Mesothelial cell of epicardium (in vitro differentiated cells): ENCODE results near the gene CALML5. TPM values are rescaled to one million over a fixed set of nuclear protein-coding genes. Genes with fewer than 3 reads are reported as not detected.
A peak's percentile ranks its signal among the peaks of the same experiment; 100 is the strongest.
"Not testable (repeated sequence)": the region's sequence is repeated elsewhere in the genome, so short reads cannot be mapped to it uniquely, and the experiment has no call there.

Experiments used
- DNase-seq, 2 experiments: peaks; one replicate each; pipeline ENCODE4 v3.0.0; 2021; ENCODE audit warnings: low spot score in 2 of 2; ENCODE audit not compliant: unreplicated experiment in 2 of 2
- H3K27ac Mint-ChIP-seq: 2 replicates; pipeline ENCODE4 v1.8.0; 2021; ENCODE audit warnings: mixed read lengths
- H3K27me3 Mint-ChIP-seq: 2 replicates; pipeline ENCODE4 v1.8.0; 2021; ENCODE audit warnings: low read depth, mixed read lengths
- H3K36me3 Mint-ChIP-seq: 2 replicates; pipeline ENCODE4 v1.8.0; 2021; ENCODE audit warnings: mixed read lengths
- H3K4me1 Mint-ChIP-seq: 2 replicates; pipeline ENCODE4 v1.8.0; 2021; ENCODE audit warnings: mixed read lengths
- H3K4me3 Mint-ChIP-seq: 2 replicates; pipeline ENCODE4 v1.8.0; 2021; ENCODE audit warnings: mild to moderate bottlenecking, moderate library complexity, mixed read lengths
- H3K9me3 Mint-ChIP-seq: 2 replicates; pipeline ENCODE4 v1.8.0; 2021; ENCODE audit warnings: mixed read lengths
- CTCF ChIP-seq: fragments of 200-600 bp; sonication (generic); IDR thresholded peaks from one replicate; pipeline ENCODE4 v1.5.0; 2021; ENCODE audit warnings: antibody characterized with exemption; ENCODE audit not compliant: unreplicated experiment
- total RNA-seq: library from RNA; stranded (reverse); gene quantifications from 3 replicates; pipeline ENCODE4 v1.2.1, GENCODE V29; 2021

CALML5 gene
- total RNA-seq, 1 donor from 2014 or later = not detected

- no peak for DNase-seq
- no peak for TF ChIP-seq CTCF
- peaks cover 23% of the 10 kb centered on the region for H3K4me1 Mint-ChIP-seq
- no peaks in the 10 kb centered on the region for H3K9me3 Mint-ChIP-seq
- H3K4me3 Mint-ChIP-seq = no peak overlapping the region
- H3K27me3 Mint-ChIP-seq = no peaks in the 10 kb centered on the region
- no peaks in the 10 kb centered on the region for H3K36me3 Mint-ChIP-seq
- H3K27ac Mint-ChIP-seq = no peak overlapping the region
These were observed 19.0 kb downstream of the CALML5 start for GRCh38 chr10:5480162-5480941.

- TF ChIP-seq CTCF = no peak
- Mint-ChIP-seq H3K4me3 (no peak overlapping the region), H3K27me3 (no peaks in the 10 kb centered on the region), H3K36me3 (no peaks in the 10 kb centered on the region), H3K9me3 (no peaks in the 10 kb centered on the region), H3K27ac (peak overlapping the region; percentile 13), H3K4me1 (peaks cover 23% of the 10 kb centered on the region)
- no peak for DNase-seq
These were observed 19.7 kb downstream of the CALML5 start for GRCh38 chr10:5479481-5480161.

GRCh38 chr10:5478694-5479305, 20.6 kb downstream of the CALML5 start:
- Mint-ChIP-seq H3K4me3 (no peak overlapping the region), H3K4me1 (peaks cover 23% of the 10 kb centered on the region), H3K27ac (peak overlapping the region; percentile 62)

GRCh38 chr10:5477948-5478693, 21.2 kb downstream of the CALML5 start:
- peaks cover 23% of the 10 kb centered on the region for H3K4me1 Mint-ChIP-seq
- DNase-seq = no peak
- no peaks in the 10 kb centered on the region for H3K27me3 Mint-ChIP-seq
- peak overlapping the region; percentile 62 for H3K27ac Mint-ChIP-seq
- H3K36me3 Mint-ChIP-seq = no peaks in the 10 kb centered on the region
- H3K9me3 Mint-ChIP-seq = no peaks in the 10 kb centered on the region
- no peak for TF ChIP-seq CTCF
- no peak overlapping the region for H3K4me3 Mint-ChIP-seq

More at GRCh38 chr10:5478694-5479305, 20.6 kb downstream of the CALML5 start:
- Mint-ChIP-seq H3K9me3 (no peaks in the 10 kb centered on the region), H3K36me3 (no peaks in the 10 kb centered on the region), H3K27me3 (no peaks in the 10 kb centered on the region)
- TF ChIP-seq CTCF = no peak
- DNase-seq = no peak

- H3K4me3 Mint-ChIP-seq = no peak overlapping the region
- DNase-seq = no peak
- H3K9me3 Mint-ChIP-seq = no peaks in the 10 kb centered on the region
- peak overlapping the region; percentile 18 for H3K27ac Mint-ChIP-seq
- H3K36me3 Mint-ChIP-seq = no peaks in the 10 kb centered on the region
- peaks cover 27% of the 10 kb centered on the region for H3K4me1 Mint-ChIP-seq
- TF ChIP-seq CTCF = no peak
- H3K27me3 Mint-ChIP-seq = no peaks in the 10 kb centered on the region
These were observed 22.3 kb downstream of the CALML5 start for GRCh38 chr10:5476918-5477525.

- H3K4me3 Mint-ChIP-seq, H3K27me3 Mint-ChIP-seq, H3K36me3 Mint-ChIP-seq, H3K9me3 Mint-ChIP-seq, DNase-seq: not testable (repeated sequence)
- H3K27ac Mint-ChIP-seq = peak overlapping the region; percentile 18
- H3K4me1 Mint-ChIP-seq = peaks cover 27% of the 10 kb centered on the region
These were observed 23.2 kb downstream of the CALML5 start for GRCh38 chr10:5475974-5476807.

GRCh38 chr10:5475088-5475487, 24.3 kb downstream of the CALML5 start:
- not testable (repeated sequence) for H3K27ac Mint-ChIP-seq, H3K9me3 Mint-ChIP-seq, H3K36me3 Mint-ChIP-seq, DNase-seq, H3K4me3 Mint-ChIP-seq, H3K27me3 Mint-ChIP-seq
- peaks cover 23% of the 10 kb centered on the region for H3K4me1 Mint-ChIP-seq
